Measurements from ENCODE around the gene ACAA1. TPM values are rescaled to one million over a fixed set of nuclear protein-coding genes. Genes with fewer than 3 reads are reported as not detected.

The ACAA1 gene
- total RNA-seq, 4 donors from 2014 or later, result 24.5 to 31.2 (median 29.3) TPM

DNA sequence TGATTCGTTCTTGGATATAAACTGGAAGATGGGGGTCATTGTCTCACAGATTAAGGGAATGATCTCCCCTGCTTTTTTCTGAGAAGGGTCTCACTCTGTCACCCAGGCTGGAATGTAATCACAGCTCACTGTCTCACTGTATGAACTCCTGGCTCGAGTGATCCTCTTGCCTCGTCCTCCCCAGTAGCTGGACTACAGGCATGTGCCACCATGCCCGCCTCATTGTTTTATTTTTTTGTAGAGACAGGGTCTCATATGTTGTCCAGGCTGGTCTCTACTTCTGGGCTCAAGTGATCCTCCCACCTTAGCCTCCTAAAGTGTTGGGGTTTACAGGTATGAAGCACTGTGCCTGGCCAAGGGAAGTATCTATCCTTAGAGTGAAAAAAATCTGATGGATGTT lies 33.8 kb upstream of the ACAA1 start:
- no peak overlapping the region for H3K27ac ChIP-seq
- no peaks in the 10 kb centered on the region for H3K27me3 ChIP-seq
- in situ Hi-C loops (cut with MboI; ENCODE audit: low sequenced_read_pairs in 4 of 4) (no loop called here), intact Hi-C loops (cut with DNase I; ENCODE audit: low total_unique reads) (no loop called here)
- H3K9me3 ChIP-seq, result no peaks in the 10 kb centered on the region
- TF ChIP-seq, protein P1, sequence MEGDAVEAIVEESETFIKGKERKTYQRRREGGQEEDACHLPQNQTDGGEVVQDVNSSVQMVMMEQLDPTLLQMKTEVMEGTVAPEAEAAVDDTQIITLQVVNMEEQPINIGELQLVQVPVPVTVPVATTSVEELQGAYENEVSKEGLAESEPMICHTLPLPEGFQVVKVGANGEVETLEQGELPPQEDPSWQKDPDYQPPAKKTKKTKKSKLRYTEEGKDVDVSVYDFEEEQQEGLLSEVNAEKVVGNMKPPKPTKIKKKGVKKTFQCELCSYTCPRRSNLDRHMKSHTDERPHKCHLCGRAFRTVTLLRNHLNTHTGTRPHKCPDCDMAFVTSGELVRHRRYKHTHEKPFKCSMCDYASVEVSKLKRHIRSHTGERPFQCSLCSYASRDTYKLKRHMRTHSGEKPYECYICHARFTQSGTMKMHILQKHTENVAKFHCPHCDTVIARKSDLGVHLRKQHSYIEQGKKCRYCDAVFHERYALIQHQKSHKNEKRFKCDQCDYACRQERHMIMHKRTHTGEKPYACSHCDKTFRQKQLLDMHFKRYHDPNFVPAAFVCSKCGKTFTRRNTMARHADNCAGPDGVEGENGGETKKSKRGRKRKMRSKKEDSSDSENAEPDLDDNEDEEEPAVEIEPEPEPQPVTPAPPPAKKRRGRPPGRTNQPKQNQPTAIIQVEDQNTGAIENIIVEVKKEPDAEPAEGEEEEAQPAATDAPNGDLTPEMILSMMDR (IDR thresholded peaks at IDR 0.05 in 4 of 5, conservative IDR thresholded peaks at IDR 0.05 in 1 of 5), result no peak
- TF ChIP-seq POLR2A (IDR thresholded peaks at IDR 0.05), result no peak
- H3K36me3 ChIP-seq, result no peaks in the 10 kb centered on the region
- DNase-seq (no peak), ATAC-seq (no peak)
- peaks cover 46 to 49% of the 10 kb centered on the region in 2 donors for H3K4me1 ChIP-seq
- no peak overlapping the region for H3K4me3 ChIP-seq

DNA sequence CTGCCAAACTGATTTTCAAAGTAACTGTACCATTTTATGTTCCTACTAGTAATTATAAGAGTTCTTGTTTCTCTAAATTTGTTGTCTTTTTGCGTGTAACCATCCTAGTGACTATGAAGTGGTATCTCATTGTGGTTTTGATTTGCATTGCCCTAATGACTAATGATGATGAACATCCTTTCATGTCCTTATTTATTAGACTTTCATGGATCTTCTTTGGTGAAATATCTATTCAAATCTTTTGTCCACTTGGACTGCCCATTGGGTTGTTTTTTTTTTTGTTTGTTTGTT lies 32.0 kb upstream of the ACAA1 start:
- no peak for ATAC-seq
- Histone ChIP-seq H3K27ac (no peak overlapping the region), H3K4me3 (no peak overlapping the region), H3K4me1 (peaks cover 49 to 52% of the 10 kb centered on the region in 2 donors), H3K36me3 (no peaks in the 10 kb centered on the region), H3K27me3 (no peaks in the 10 kb centered on the region), H3K9me3 (no peaks in the 10 kb centered on the region)
- intact Hi-C loops (cut with DNase I; ENCODE audit: low total_unique reads), result loop anchor here (5.0 to 10.0 kb wide), 2 partner anchors 283 to 1174 kb away; partner anchors contain the start of genes ACVR2B, EPM2AIP1 and MLH1
- TF ChIP-seq, protein P1 (IDR thresholded peaks at IDR 0.05 in 4 of 5, conservative IDR thresholded peaks at IDR 0.05 in 1 of 5), result no peak
- no peak for TF ChIP-seq POLR2A (IDR thresholded peaks at IDR 0.05)
- DNase-seq, result no peak
- in situ Hi-C loops (cut with MboI; ENCODE audit: low sequenced_read_pairs in 4 of 4), result no loop called here

DNA sequence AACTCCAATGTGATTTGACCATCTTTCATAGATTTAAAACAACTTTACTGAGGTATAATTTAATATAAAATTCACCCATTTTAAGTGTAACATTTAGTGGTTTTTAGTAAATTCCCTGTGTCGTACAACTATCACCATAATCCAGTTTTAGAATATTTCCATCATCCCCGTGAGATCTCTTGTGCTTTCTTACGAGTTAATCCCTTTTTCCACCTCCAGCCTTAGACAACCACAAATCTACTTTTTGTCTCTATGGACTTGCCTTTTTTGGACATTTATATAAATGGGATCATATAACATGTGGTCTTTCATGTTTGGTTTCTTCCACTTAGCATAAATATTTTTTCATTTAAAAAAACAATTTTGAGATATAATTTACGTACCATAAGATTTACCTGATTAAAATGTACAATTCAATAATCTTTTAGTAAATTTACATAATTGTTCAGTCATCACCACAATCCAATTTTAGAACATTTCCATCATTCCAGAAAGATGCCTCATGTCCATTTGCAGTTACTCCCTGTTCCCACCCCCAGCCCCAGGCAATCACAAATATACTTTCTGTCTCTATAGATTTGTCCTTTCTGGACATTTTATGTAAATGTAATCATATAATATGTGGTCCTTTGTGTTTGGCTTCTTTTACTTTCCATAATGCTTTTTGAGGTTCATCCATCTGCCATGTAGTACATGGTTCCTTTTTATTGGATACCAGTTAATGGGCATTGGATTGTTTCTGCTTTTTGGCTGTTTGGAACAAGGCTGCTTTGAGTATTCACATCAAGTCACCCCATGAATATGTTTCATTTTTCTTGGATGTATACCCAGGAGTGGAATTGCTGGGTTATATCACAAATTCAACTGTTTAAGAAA lies 31.5 kb upstream of the ACAA1 start:
- Histone ChIP-seq H3K4me3 (no peak overlapping the region), H3K9me3 (no peaks in the 10 kb centered on the region), H3K36me3 (no peaks in the 10 kb centered on the region), H3K27me3 (no peaks in the 10 kb centered on the region), H3K4me1 (peaks cover 49% of the 10 kb centered on the region in 2 donors), H3K27ac (no peak overlapping the region)
- TF ChIP-seq POLR2A (IDR thresholded peaks at IDR 0.05), result no peak
- in situ Hi-C loops (cut with MboI; ENCODE audit: low sequenced_read_pairs in 4 of 4), result no loop called here
- intact Hi-C loops (cut with DNase I; ENCODE audit: low total_unique reads), result loop anchor here (5.0 to 10.0 kb wide), 2 partner anchors 284 to 1174 kb away; partner anchors contain the start of genes ACVR2B, EPM2AIP1 and MLH1
- no peak for ATAC-seq
- no peak for DNase-seq

DNA sequence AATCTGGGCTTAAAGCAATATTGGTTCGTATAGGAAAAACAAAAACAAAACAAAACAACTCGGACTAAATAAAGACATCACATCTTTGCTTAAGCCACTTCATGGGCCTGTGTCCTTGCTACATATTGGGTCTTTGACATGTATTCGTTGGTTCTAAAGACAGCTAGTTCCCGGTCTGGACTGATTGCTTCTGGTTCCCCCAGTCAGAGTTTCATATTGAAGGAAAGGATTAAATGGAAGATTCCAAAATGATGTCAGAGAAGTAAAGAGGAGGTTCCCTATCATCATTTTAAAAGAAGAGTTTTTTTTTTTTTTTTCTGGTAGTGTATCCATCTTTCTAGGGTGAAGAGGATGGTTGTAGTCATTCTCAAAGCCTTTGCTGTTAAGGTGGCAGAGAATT lies 30.7 kb upstream of the ACAA1 start:
- Histone ChIP-seq H3K27me3 (no peaks in the 10 kb centered on the region), H3K4me3 (no peak overlapping the region), H3K9me3 (no peaks in the 10 kb centered on the region), H3K4me1 (peaks cover 43 to 44% of the 10 kb centered on the region in 2 donors), H3K27ac (no peak overlapping the region), H3K36me3 (no peaks in the 10 kb centered on the region)
- intact Hi-C loops (cut with DNase I; ENCODE audit: low total_unique reads) (loop anchor here (5.0 to 10.0 kb wide), 2 partner anchors 285 to 1173 kb away; partner anchors contain the start of genes ACVR2B, EPM2AIP1 and MLH1), in situ Hi-C loops (cut with MboI; ENCODE audit: low sequenced_read_pairs in 4 of 4) (no loop called here)
- ATAC-seq (no peak), DNase-seq (no peak)
- TF ChIP-seq, protein P1 (IDR thresholded peaks at IDR 0.05 in 4 of 5, conservative IDR thresholded peaks at IDR 0.05 in 1 of 5), result no peak
- no peak for TF ChIP-seq POLR2A (IDR thresholded peaks at IDR 0.05)

DNA sequence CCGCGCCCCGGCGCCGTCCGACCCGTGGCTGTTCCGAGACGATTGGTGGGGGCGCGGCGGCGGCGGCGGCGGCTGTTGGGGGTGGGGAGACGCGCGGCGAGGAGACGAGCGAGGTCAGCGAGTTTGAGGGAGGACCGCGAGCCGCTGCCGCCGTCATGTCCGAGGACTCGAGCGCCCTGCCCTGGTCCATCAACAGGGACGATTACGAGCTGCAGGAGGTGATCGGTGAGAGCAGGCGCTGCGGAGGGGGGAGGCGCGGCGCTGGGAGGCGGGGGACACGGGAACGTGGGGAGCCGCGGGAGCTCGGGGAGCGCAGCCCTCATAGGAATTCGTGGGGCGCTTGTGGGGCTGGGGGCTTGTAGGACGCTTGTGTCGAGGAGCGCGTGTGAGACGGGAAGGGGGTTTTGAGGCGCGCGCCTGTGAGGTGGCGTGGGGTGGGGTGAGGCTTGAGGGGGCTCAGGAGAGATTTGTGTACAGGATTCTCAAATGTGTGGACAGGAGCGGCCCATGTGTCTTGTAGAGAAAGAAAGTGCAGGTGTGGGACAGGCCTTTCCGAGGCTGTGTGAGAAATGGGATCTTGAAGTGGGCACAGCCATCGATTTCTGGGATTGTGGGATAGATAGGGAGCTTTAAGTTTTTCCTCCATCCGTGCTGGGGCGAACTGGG lies 28.9 kb upstream of the ACAA1 start:
- H3K27ac ChIP-seq, result peak overlapping the region; percentile 94 to 99 (median 96)
- in situ Hi-C loops (cut with MboI; ENCODE audit: low sequenced_read_pairs in 4 of 4) (no loop called here), intact Hi-C loops (cut with DNase I; ENCODE audit: low total_unique reads) (loop anchor here (1.0 to 10.0 kb wide), 3 partner anchors 29 to 1171 kb away; partner anchors contain the start of genes ACAA1, ACVR2B, EPM2AIP1 and MLH1)
- H3K4me3 ChIP-seq, result peak overlapping the region; percentile 84 to 93 (median 88)
- H3K4me1 ChIP-seq, result peaks cover 29 to 32% of the 10 kb centered on the region in 2 donors
- H3K27me3 ChIP-seq, result no peaks in the 10 kb centered on the region
- no peaks in the 10 kb centered on the region for H3K36me3 ChIP-seq
- no peaks in the 10 kb centered on the region for H3K9me3 ChIP-seq
- TF ChIP-seq POLR2A (IDR thresholded peaks at IDR 0.05), result peak in 1 of 2 donors; percentile 23
- TF ChIP-seq, protein P1 (IDR thresholded peaks at IDR 0.05 in 4 of 5, conservative IDR thresholded peaks at IDR 0.05 in 1 of 5), result no peak
- peak; percentile 48 to 53 for DNase-seq
- peak; percentile 41 for ATAC-seq
